Activated naive CD8-positive, alpha-beta T cell treated with anti-CD3 and anti-CD28 coated beads, Interleukin-2, amount 10 ng/mL, durations not matched to agents 7 days and 5 days (primary cell): ENCODE results near the gene ACKR3. TPM values are rescaled to one million over a fixed set of nuclear protein-coding genes. Genes with fewer than 3 reads are reported as not detected.

Experiments
- ATAC-seq: fragments of 150-1000 bp; cut with Tn5 transposase; one replicate; pipeline ENCODE4 v1.10.0; 2021; ENCODE audit warnings: low read depth, moderate library complexity
- POLR2A ChIA-PET: fragments of 350-600 bp; sonication (Branson Sonifier 250); formaldehyde crosslinking; loops from one replicate; lab custom pipeline; 2021; ENCODE audit warnings: antibody characterized with exemption; lab: Charles Lee
- DNase-seq: peaks from one replicate; pipeline ENCODE4 v3.0.0; 2021
- H3K27ac Mint-ChIP-seq: one replicate; pipeline ENCODE4 v1.8.0; 2022; ENCODE audit warnings: mild to moderate bottlenecking, mixed read lengths
- H3K27me3 Mint-ChIP-seq: one replicate; pipeline ENCODE4 v1.8.0; 2022; ENCODE audit warnings: mild to moderate bottlenecking, moderate library complexity, mixed read lengths
- H3K36me3 Mint-ChIP-seq: one replicate; pipeline ENCODE4 v1.8.0; 2021; ENCODE audit warnings: mild to moderate bottlenecking, mixed read lengths
- H3K4me1 Mint-ChIP-seq: one replicate; pipeline ENCODE4 v1.8.0; 2021; ENCODE audit warnings: mixed read lengths
- H3K4me3 Mint-ChIP-seq: one replicate; pipeline ENCODE4 v1.8.0; 2022; ENCODE audit warnings: mild to moderate bottlenecking, moderate library complexity, mixed read lengths
- H3K9me3 Mint-ChIP-seq: one replicate; pipeline ENCODE4 v1.8.0; 2021; ENCODE audit warnings: mixed read lengths
- total RNA-seq, 2 experiments: library from RNA; stranded (reverse); gene quantifications; one replicate each; pipeline ENCODE4 v1.2.3, GENCODE V29; 2021

The ACKR3 gene
- total RNA-seq, 2 experiments from 2014 or later = 4.4 to 4.5 TPM

GRCh38 chr2:236538242-236538641 lies 31.4 kb upstream of the ACKR3 start:
- no peaks in the 10 kb centered on the region for H3K27me3 Mint-ChIP-seq
- ATAC-seq (peak; percentile 17), DNase-seq (peak; percentile 57)

GRCh38 chr2:236541008-236541562 lies 28.5 kb upstream of the ACKR3 start:
- POLR2A ChIA-PET = no interaction called here
- H3K27ac Mint-ChIP-seq = no peak overlapping the region
- DNase-seq (no peak), ATAC-seq (no peak)
- no peaks in the 10 kb centered on the region for H3K27me3 Mint-ChIP-seq
- H3K9me3 Mint-ChIP-seq = peaks cover 3% of the 10 kb centered on the region
- peak overlapping the region; percentile 5 for H3K4me3 Mint-ChIP-seq
- H3K36me3 Mint-ChIP-seq = peaks cover 49% of the 10 kb centered on the region
- H3K4me1 Mint-ChIP-seq = peaks cover 63% of the 10 kb centered on the region

More at GRCh38 chr2:236538242-236538641, 31.4 kb upstream of the ACKR3 start:
- peaks cover 3% of the 10 kb centered on the region for H3K9me3 Mint-ChIP-seq
- POLR2A ChIA-PET = interaction anchor here (1.1 to 3.9 kb wide), 5 partner anchors 8 to 25 kb away, joined by 3 to 39 read pairs (median 3); no protein-coding TSS in a partner anchor
- peak overlapping the region; percentile 95 for H3K27ac Mint-ChIP-seq
- peaks cover 50% of the 10 kb centered on the region for H3K4me1 Mint-ChIP-seq
- H3K4me3 Mint-ChIP-seq = peak overlapping the region; percentile 99
- peaks cover 40% of the 10 kb centered on the region for H3K36me3 Mint-ChIP-seq

GRCh38 chr2:236544362-236544761 lies 25.3 kb upstream of the ACKR3 start:
- H3K27ac Mint-ChIP-seq = peak overlapping the region; percentile 97
- peaks cover 3% of the 10 kb centered on the region for H3K9me3 Mint-ChIP-seq
- ATAC-seq = no peak
- DNase-seq = no peak
- H3K36me3 Mint-ChIP-seq = peaks cover 60% of the 10 kb centered on the region
- POLR2A ChIA-PET = interaction anchor here (1.3 kb wide), 1 partner anchor 8 kb away, joined by 3 read pairs; no protein-coding TSS in a partner anchor
- H3K27me3 Mint-ChIP-seq = no peaks in the 10 kb centered on the region
- peaks cover 74% of the 10 kb centered on the region for H3K4me1 Mint-ChIP-seq
- peak overlapping the region; percentile 7 for H3K4me3 Mint-ChIP-seq

GRCh38 chr2:236545248-236545658 lies 24.4 kb upstream of the ACKR3 start:
- no peak for ATAC-seq
- Mint-ChIP-seq H3K36me3 (peaks cover 61% of the 10 kb centered on the region), H3K4me1 (peaks cover 73% of the 10 kb centered on the region), H3K27ac (peak overlapping the region; percentile 97), H3K27me3 (no peaks in the 10 kb centered on the region), H3K9me3 (peaks cover 3% of the 10 kb centered on the region), H3K4me3 (peak overlapping the region; percentile 82)
- POLR2A ChIA-PET = interaction anchor here (1.2 to 3.1 kb wide), 6 partner anchors 8 to 32 kb away, joined by 4 to 39 read pairs (median 6); partner anchors contain the start of gene ACKR3
- no peak for DNase-seq

DNA sequence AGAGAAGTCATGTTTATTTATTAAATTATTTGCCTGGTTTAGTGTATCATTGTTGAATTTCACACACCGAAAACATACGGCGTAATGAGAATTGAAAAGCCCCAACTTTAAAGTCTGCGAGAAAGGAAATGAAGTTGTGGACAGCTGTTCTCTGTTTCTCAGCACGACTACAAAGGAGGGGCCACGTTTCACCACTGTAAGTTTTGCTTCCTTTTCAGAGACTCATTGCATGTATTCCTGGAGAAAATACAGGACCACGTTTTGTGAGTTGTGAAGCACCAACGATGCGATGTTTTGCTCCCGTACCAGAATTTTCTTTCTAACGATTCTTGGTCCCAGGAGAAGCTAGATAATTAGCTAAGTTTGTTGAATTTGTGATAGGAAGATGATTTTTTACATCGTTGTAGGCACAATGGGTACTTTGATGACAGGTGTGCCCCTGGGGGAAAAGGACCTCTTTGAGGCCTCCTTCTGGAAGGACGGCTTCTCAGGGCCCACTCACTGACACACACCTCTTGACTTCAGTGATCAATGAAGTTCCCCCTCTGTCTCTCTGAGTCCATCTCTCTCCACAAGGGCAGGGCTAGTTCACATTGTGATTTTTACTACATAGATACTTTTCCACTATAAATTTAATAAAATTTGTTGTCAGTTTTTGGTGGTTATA lies 23.7 kb upstream of the ACKR3 start:
- peak overlapping the region; percentile 82 for H3K4me3 Mint-ChIP-seq
- no peak for DNase-seq
- peaks cover 72% of the 10 kb centered on the region for H3K4me1 Mint-ChIP-seq
- H3K36me3 Mint-ChIP-seq = peaks cover 63% of the 10 kb centered on the region
- POLR2A ChIA-PET = interaction anchor here (1.2 to 3.1 kb wide), 7 partner anchors 9 to 33 kb away, joined by 4 to 39 read pairs (median 6); partner anchors contain the start of gene ACKR3
- ATAC-seq = peak; percentile 51
- H3K27me3 Mint-ChIP-seq = no peaks in the 10 kb centered on the region
- H3K27ac Mint-ChIP-seq = peak overlapping the region; percentile 97
- H3K9me3 Mint-ChIP-seq = peaks cover 3% of the 10 kb centered on the region

DNA sequence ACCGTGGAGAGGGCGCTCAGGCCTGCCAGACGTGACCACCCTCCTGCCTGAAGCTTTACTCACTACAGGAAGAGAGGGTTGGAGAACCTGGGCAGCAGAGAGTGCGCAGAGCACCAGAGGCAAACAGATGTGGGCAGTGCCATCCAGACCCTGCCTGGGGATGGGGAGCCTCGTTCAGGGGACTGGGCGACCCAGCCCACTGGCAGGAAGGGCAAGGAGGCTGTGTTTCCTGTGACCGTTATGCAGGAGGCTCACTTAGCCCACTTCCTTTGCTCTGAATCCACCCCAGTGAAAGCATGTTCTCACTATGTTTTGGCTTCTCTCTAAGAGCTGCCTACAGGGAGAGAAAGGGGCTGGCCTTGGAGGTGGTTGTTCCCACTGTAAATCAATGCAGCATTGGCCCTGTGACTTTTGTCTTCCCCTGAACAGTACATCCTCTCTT lies 23.0 kb upstream of the ACKR3 start:
- Mint-ChIP-seq H3K27ac (peak overlapping the region; percentile 97), H3K4me3 (peak overlapping the region; percentile 82), H3K27me3 (no peaks in the 10 kb centered on the region), H3K9me3 (peaks cover 3% of the 10 kb centered on the region), H3K36me3 (peaks cover 56% of the 10 kb centered on the region), H3K4me1 (peaks cover 71% of the 10 kb centered on the region)
- POLR2A ChIA-PET = interaction anchor here (1.0 to 3.1 kb wide), 8 partner anchors 9 to 34 kb away, joined by 4 to 39 read pairs (median 6); partner anchors contain the start of gene ACKR3
- DNase-seq = peak; percentile 64
- ATAC-seq = peak; percentile 89

GRCh38 chr2:236547725-236548124 lies 21.9 kb upstream of the ACKR3 start:
- H3K4me3 Mint-ChIP-seq = peak overlapping the region; percentile 82
- H3K27me3 Mint-ChIP-seq = no peaks in the 10 kb centered on the region
- no peaks in the 10 kb centered on the region for H3K9me3 Mint-ChIP-seq
- DNase-seq (no peak), ATAC-seq (no peak)
- POLR2A ChIA-PET = interaction anchor here (1.0 to 3.1 kb wide), 3 partner anchors 8 to 21 kb away, joined by 7 to 39 read pairs (median 14); partner anchors contain the start of gene ACKR3
- peaks cover 55% of the 10 kb centered on the region for H3K36me3 Mint-ChIP-seq
- H3K27ac Mint-ChIP-seq = peak overlapping the region; percentile 97
- H3K4me1 Mint-ChIP-seq = peaks cover 75% of the 10 kb centered on the region

DNA sequence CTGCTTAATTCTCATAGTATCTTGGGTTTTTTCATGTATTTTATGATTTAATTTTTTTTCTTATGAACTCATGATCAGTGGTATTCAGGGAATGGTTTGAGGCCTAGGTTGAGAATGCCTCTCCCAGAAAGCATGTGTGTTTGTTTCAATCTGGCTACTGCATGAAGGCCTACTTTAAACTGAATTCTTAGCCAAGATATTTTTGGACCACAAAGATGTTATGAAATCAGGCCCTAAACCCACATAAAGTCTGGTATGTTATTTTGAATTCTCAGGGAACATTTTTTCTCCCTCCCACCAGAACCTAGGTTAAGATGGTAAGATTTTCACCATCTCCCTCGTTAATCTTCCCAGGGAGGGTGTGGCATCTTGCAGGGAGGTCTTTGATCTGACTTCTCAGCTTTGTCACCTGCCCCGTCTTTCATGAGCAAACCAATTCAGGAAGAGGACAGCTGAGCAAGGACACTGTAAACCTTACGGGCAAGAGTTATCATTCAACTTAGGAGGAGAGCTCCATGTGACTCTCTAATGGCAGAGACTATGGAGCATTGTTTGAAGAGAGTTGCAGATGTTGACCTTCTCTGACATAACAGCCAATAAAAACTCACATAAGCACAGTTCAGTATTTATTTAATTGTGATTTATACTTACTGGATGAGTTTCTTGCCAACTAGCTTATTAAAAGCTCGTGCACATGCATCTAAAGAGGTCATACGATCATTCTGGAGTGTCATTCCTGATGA lies 21.3 kb upstream of the ACKR3 start:
- no peaks in the 10 kb centered on the region for H3K27me3 Mint-ChIP-seq
- H3K36me3 Mint-ChIP-seq = peaks cover 54% of the 10 kb centered on the region
- DNase-seq = no peak
- POLR2A ChIA-PET = interaction anchor here (0.9 to 3.1 kb wide), 3 partner anchors 7 to 11 kb away, joined by 5 to 39 read pairs (median 14); no protein-coding TSS in a partner anchor
- peaks cover 2% of the 10 kb centered on the region for H3K9me3 Mint-ChIP-seq
- H3K4me1 Mint-ChIP-seq = peaks cover 71% of the 10 kb centered on the region
- peak overlapping the region; percentile 97 for H3K27ac Mint-ChIP-seq
- H3K4me3 Mint-ChIP-seq = peak overlapping the region; percentile 82
- no peak for ATAC-seq

DNA sequence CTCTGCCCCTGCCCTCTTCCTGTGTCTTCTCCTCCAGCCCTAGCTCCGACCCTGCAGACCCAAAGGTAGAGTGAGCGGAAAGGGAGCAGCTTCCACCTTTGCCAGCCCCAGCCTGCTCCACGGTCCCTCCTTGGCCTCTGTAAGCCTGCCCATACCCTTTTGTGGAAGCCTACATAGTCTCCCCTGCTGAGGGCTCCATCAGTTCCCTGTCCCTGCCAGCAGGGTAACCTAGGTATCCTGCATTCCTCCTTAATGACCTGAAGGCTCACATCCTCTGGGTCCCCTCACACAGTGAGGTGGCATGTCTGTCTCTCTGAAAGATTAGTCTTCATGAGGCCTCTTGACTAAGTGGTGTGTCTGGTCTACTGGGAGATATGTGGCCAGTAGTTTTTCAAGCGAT lies 20.5 kb upstream of the ACKR3 start:
- peaks cover 9% of the 10 kb centered on the region for H3K9me3 Mint-ChIP-seq
- H3K36me3 Mint-ChIP-seq = peaks cover 58% of the 10 kb centered on the region
- H3K4me1 Mint-ChIP-seq = peaks cover 76% of the 10 kb centered on the region
- ATAC-seq (no peak), DNase-seq (no peak)
- H3K27ac Mint-ChIP-seq = peak overlapping the region; percentile 65
- POLR2A ChIA-PET = interaction anchor here (0.9 kb wide), 1 partner anchor 12 kb away, joined by 5 read pairs; no protein-coding TSS in a partner anchor
- H3K27me3 Mint-ChIP-seq = no peaks in the 10 kb centered on the region
- H3K4me3 Mint-ChIP-seq = no peak overlapping the region

DNA sequence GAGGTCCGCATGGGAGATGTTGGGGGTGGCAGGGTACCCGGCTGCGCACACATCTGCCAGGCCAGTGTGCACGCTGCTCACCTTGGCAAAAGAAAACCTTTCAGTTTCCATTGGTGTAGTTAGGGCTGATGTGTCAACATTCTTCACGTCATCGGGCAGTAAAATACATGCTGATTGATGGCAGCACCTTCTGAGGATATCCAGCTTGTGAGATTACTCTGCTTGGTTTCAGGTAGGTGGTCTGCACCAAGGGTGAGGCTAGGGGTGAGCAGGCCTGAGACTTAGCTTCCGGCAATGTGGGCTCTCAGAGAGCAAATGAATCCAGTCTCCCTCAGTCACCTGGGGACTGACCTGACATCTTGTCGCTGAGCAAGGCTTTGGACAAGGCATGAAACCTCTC lies 19.3 kb upstream of the ACKR3 start:
- POLR2A ChIA-PET = no interaction called here
- peaks cover 63% of the 10 kb centered on the region for H3K36me3 Mint-ChIP-seq

GRCh38 chr2:236550701-236551465 lies 18.7 kb upstream of the ACKR3 start:
- ATAC-seq (no peak), DNase-seq (no peak)
- Mint-ChIP-seq H3K4me1 (peaks cover 74% of the 10 kb centered on the region), H3K27me3 (no peaks in the 10 kb centered on the region), H3K9me3 (peaks cover 14% of the 10 kb centered on the region), H3K4me3 (no peak overlapping the region), H3K27ac (peak overlapping the region; percentile 56), H3K36me3 (peaks cover 67% of the 10 kb centered on the region)
- POLR2A ChIA-PET = no interaction called here

More for the DNA sequence above, 19.3 kb upstream of the ACKR3 start:
- ATAC-seq = no peak
- H3K4me3 Mint-ChIP-seq = no peak overlapping the region
- peak overlapping the region; percentile 37 for H3K27ac Mint-ChIP-seq
- no peak for DNase-seq
- H3K9me3 Mint-ChIP-seq = peaks cover 14% of the 10 kb centered on the region
- H3K4me1 Mint-ChIP-seq = peaks cover 74% of the 10 kb centered on the region
- no peaks in the 10 kb centered on the region for H3K27me3 Mint-ChIP-seq

DNA sequence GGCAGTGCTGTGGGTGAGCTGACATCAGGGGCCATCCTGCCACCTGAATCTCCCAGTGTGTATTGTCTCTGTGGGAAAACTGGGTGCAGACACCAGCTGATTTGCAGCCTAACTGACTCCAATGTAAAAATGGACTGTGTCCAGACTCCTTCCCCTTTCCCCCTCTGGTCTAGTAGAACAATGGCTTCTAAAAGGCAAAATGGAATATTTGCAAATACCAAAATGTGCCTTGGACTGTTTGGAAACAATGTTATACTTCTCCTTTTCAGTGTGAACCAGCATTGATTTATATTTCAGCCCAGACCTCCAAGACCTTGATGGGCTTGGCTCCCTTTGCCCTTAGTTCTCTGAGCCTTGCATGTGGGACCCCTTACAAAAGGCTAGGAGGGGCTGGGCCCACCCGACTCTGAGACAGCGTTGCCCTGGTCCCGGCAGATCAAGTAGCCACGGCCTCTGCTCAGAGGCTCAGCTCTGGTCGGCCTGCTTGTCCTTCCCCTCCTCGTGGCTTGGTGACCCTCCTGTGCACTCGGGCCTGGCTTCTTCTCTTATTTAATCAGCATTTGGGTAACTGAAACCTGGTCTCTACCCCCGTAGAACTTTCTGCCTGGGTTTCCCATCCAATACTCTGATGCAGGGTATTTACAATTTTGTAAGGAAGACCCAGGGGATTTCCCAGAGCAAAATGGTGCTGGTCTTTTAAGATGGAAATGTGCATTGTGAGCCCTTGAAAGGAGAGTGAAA lies 18.0 kb upstream of the ACKR3 start:
- POLR2A ChIA-PET = no interaction called here
- no peak for ATAC-seq

More for the DNA sequence above, 18.0 kb upstream of the ACKR3 start:
- Mint-ChIP-seq H3K36me3 (peaks cover 74% of the 10 kb centered on the region), H3K27ac (peak overlapping the region; percentile 70), H3K4me3 (no peak overlapping the region), H3K4me1 (peaks cover 70% of the 10 kb centered on the region), H3K9me3 (peaks cover 14% of the 10 kb centered on the region), H3K27me3 (no peaks in the 10 kb centered on the region)
- DNase-seq = no peak
